ENCODE data around the gene LMBR1. TPM values are rescaled to one million over a fixed set of nuclear protein-coding genes. Genes with fewer than 3 reads are reported as not detected.

LMBR1 gene
- total and polyA plus RNA-seq, 12 donors, result 16.9 to 341 (median 117) TPM

GRCh38 chr7:156829669-156830336 is 63.2 kb downstream of the LMBR1 start:
- no peaks in the 10 kb centered on the region for H3K27me3 ChIP-seq
- intact Hi-C loops (cut with DNase I), result loop anchor here (10.0 kb wide), 1 partner anchor 1035 kb away; no protein-coding TSS in a partner anchor
- DNase-seq, result peak in 3 of 7 donors; percentile 31 to 41 (median 33)
- H3K27ac ChIP-seq, result peak overlapping the region in 1 of 5 donors; percentile 23
- TF ChIP-seq CTCF (IDR thresholded peaks at IDR 0.05) (no peak), POLR2A (IDR thresholded peaks at IDR 0.05) (no peak)
- H3K4me3 ChIP-seq, result no peak overlapping the region
- H3K36me3 ChIP-seq (replicated peaks in 1 of 2), result peaks cover 0 to 6% of the 10 kb centered on the region in 2 donors
- H3K4me1 ChIP-seq (replicated peaks in 1 of 2), result peaks cover 0 to 9% of the 10 kb centered on the region in 2 donors
- no peaks in the 10 kb centered on the region for H3K9me3 ChIP-seq (replicated peaks in 1 of 3)
- whole genome bisulfite sequencing, 4 donors, result 38 to 50% (median 46%) methylated on average over 6 of the region's 6 CpGs

GRCh38 chr7:156827587-156828203 is 65.3 kb downstream of the LMBR1 start:
- TF ChIP-seq POLR2A (IDR thresholded peaks at IDR 0.05), result no peak
- peak in 5 of 6 experiments; percentile 41 to 66 (median 58) for TF ChIP-seq CTCF (IDR thresholded peaks at IDR 0.05)
- H3K36me3 ChIP-seq (replicated peaks in 1 of 2), result peaks cover 0 to 5% of the 10 kb centered on the region in 2 donors
- H3K4me1 ChIP-seq (replicated peaks in 1 of 2), result peaks cover 0 to 9% of the 10 kb centered on the region in 2 donors
- intact Hi-C loops (cut with DNase I), result loop anchor here (10.0 kb wide), 1 partner anchor 1033 kb away; no protein-coding TSS in a partner anchor
- DNase-seq, result no peak
- H3K4me3 ChIP-seq, result no peak overlapping the region
- no peaks in the 10 kb centered on the region for H3K9me3 ChIP-seq (replicated peaks in 1 of 3)
- no peaks in the 10 kb centered on the region for H3K27me3 ChIP-seq
- no peak overlapping the region for H3K27ac ChIP-seq
- 90 to 93% (median 92%) methylated on average over 6 of the region's 6 CpGs for WGBS, 4 donors

- TF ChIP-seq CTCF (IDR thresholded peaks at IDR 0.05) (no peak), POLR2A (IDR thresholded peaks at IDR 0.05) (no peak)
- H3K9me3 ChIP-seq (replicated peaks in 1 of 3), result no peaks in the 10 kb centered on the region
- no peaks in the 10 kb centered on the region for H3K4me1 ChIP-seq (replicated peaks in 1 of 2)
- H3K36me3 ChIP-seq (replicated peaks in 1 of 2), result no peaks in the 10 kb centered on the region
- intact Hi-C loops (cut with DNase I), result loop anchor here (10.0 kb wide), 1 partner anchor 1029 kb away; no protein-coding TSS in a partner anchor
- no peak overlapping the region for H3K4me3 ChIP-seq
- no peak overlapping the region for H3K27ac ChIP-seq
- DNase-seq, result no peak
- 91 to 95% (median 92%) methylated on average over 4 of the region's 4 CpGs for WGBS, 4 donors
- H3K27me3 ChIP-seq, result no peaks in the 10 kb centered on the region
These were observed 69.5 kb downstream of the LMBR1 start for GRCh38 chr7:156823435-156823834.

- Histone ChIP-seq H3K27ac (no peak overlapping the region), H3K4me1 (replicated peaks in 1 of 2) (no peaks in the 10 kb centered on the region), H3K9me3 (replicated peaks in 1 of 3) (no peaks in the 10 kb centered on the region), H3K27me3 (no peaks in the 10 kb centered on the region), H3K4me3 (no peak overlapping the region), H3K36me3 (replicated peaks in 1 of 2) (no peaks in the 10 kb centered on the region)
- 77 to 97% (median 92%) methylated on average over 3 to 8 of the region's 8 CpGs for WGBS, 4 donors
- no peak for DNase-seq
- TF ChIP-seq POLR2A (IDR thresholded peaks at IDR 0.05), result no peak
- peak in 1 of 6 experiments; percentile 4 for TF ChIP-seq CTCF (IDR thresholded peaks at IDR 0.05)
- intact Hi-C loops (cut with DNase I), result loop anchor here (10.0 kb wide), 1 partner anchor 1026 kb away; no protein-coding TSS in a partner anchor
These were observed 72.4 kb downstream of the LMBR1 start for GRCh38 chr7:156820445-156821063.
